ENCODE results near the gene ADGRB3.

Gene ADGRB3

DNA sequence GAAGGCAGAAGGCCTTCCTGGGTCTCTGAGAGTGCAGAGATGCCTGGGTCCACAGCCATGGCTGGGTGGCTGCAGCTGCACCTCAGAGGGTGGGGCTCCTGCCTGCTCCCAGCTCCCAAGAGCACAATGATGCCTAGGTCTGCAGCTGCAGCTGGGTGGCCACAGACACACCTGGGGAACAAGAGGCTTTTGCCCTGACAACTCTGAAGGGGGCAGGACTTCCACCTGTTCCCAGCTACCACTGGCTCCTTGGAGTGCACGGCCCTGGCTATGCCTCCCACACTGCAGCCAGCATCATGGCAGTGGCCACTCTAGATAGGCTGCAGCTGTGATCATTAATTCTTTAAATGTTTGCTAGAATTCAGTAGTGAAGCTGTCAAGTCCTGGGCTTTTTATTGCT, 511.3 kb downstream of the ADGRB3 start:
- no peak for DNase-seq

DNA sequence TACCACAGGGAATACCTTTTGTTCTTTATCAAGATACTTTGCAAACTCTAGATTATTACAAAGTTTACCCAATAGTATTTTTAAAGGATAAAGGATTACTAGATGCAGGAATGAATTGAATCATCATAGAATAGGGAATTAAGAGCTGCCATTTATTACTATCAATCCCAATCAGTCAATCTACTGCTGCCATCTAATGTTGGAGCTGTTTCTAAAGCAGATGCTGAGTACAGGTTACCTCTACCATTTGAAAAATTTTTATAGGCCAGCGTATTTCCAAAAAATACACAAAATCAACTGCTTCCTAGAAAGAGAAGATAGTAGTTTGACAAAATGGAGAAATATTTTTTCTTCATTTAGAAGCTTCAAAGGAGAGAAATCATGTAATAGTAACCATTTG, 520.4 kb downstream of the ADGRB3 start:
- no peak for DNase-seq

DNA sequence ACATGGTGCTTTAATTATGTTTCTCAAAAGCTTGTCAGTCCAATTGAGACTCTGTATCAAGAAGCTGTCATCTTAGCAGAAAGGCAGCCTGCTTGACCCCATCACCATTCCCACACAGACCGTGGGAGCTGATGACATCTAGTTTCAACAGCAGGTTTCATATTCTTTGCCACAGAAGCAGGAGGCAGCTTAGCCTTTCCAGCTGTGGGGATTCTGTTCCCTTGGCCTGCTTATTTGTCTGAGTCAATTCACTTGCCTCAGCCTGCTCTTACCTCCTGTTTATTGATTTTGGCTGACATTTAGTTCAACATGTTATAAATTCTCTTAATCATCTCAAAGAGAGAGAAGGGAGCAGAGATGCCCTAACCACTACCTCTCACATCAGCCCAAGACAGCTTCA, 527.7 kb downstream of the ADGRB3 start:
- no peak for DNase-seq

DNA sequence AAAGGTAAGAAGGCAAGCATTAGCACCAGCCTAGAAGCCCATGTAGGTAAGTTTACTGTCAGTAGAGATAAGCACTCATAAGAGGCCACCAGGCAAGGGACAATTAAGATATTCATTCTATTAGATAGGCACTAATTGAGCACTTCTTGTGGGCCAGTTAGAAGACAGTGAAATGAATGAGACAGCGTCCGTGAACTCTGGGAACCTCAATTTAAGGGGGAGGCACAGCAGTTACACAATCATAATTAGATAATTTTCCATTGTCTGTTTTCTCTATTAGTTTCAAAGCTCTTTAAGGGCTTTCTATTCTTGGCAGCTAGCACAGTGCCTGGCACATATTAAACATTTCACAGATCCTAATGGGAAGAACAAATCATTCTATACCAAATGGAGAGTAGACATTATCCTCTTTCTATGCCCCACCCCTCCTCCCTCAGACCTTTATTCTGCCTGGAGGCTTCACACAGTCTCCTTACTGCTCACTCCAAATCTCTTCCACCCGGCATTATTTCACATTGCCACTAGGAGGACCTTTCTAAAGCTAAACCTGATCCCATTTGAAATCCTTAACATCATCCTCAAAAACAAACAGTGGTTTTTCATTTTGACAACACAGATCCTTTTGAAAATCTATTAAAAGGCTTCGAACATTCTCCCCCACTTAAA, 529.6 kb downstream of the ADGRB3 start:
- DNase-seq: no peak

DNA sequence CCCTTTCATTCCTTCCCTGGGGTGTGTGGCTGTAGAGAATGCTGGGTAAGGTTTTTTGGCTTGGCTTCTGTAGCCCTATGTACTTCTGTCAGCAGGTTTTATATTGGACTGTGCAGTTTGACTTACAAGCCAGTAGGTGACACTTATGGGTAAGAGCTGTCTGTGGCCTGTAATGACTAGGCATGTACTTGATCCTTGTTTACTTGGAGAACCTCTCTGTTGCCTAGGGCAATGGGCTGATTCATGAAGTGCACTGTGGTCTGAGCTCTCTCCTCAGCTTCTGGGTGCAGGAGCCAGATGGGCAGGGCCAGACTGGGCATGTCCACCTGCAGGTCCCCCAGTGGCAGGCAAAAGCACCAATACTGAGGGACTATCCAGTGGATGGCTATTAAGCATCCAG, 544.6 kb downstream of the ADGRB3 start:
- DNase-seq: no peak

DNA sequence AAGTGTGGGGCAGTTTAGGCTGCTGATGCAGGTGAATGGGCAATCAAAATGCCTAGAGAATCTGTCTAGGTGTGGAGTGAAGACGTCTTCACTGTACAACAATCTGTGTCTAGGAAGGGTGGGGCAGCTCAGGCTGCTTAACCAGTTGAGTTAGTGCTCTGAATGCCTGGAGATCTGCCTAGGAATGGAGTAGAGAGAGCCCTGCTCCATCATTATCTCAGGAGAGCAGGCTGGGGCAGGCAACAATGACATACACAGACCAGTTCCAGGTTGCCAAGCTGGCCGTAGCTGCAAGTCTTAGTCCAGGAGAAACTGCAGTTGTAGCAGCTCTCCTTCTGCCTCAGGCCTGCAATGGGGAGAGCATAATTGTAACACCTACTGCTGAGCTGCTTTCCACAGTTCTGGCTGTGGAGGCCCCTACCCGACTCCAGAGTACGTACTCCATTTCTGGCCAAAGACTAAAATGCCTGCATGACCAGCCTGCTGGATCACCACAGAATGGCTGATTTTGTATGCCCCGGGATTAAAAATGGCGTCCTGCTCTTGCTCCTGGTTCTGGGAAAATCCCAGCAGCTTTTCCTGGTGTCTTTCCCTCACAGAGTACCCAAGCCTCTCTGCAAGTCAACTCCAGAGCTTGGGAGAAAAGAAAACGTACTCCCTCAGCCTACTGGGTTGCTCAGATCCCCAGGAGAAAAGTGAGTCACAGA, 545.4 kb downstream of the ADGRB3 start:
- no peak for DNase-seq

DNA sequence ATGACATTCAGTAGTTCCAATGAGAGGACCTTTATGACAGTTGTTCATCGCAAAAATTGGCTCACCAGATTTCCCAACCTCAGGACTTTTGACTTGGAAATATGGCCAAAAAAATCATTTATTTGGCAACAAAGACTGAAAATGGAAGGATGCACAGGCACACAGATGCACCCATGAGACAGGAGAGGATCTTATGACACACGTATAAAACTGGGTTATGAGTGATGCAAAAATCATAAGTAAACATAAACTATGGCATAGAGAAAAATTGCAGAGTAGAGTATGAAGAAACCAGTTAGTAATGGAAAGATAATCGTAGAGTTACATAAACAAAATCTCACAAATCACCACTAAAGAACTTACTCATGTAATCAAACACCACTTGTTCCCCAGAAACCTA, 546.9 kb downstream of the ADGRB3 start:
- DNase-seq: no peak

DNA sequence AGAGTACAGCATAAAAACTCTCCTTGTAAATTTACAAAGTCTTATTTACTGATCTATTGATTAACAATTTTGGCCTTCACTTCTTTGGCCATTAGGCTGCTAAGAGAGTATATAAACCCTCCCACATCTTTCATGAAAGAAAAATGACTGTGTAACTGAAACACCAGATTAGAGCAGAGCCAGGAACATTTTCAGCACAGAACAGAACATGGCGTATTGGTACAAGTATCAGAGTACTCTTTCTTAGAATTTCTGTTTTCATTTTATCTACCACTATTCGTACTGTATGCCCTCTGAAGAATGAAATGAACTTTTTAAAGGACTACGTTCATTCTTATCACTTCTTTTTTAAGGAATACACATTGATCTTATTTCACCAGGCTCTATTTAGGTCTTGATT, 550.2 kb downstream of the ADGRB3 start:
- no peak for DNase-seq

DNA sequence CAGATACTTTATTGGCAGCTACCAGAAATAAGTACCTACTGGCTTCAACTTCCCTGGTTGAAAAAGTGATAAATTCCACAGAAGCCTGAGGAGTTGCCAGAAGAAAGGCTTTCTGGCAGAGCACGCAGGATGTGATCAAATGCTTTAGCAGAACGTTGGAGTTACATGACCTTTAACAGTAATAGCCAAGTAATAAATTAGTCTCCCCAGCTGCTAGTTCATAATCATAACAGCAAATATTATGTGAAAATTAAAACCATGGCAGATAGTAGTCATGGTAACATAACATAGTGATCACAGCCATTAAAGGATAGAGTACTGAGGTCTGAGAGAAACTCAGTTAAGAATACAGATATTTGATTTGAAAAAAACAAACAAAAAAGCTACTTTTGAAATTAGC, 567.7 kb downstream of the ADGRB3 start:
- DNase-seq: no peak

DNA sequence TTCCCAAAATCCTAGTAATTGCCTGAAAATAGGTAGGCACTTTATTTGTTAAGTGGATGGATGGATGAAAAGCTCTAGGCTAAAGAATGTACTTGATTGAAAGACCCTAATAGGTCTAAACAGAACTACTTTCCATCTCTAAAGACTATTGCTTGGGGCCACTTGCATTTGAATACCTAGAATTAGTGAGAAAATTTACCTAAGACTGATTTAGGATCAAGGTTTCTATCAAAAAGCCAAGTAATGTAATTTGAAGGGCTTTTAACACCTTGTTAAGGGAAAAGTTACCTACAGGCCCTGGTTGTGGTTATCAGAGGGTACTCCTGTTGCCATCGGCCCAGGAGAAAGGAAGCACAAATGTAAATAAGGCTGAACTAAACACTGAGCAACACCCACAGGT, 581.0 kb downstream of the ADGRB3 start:
- DNase-seq: no peak

DNA sequence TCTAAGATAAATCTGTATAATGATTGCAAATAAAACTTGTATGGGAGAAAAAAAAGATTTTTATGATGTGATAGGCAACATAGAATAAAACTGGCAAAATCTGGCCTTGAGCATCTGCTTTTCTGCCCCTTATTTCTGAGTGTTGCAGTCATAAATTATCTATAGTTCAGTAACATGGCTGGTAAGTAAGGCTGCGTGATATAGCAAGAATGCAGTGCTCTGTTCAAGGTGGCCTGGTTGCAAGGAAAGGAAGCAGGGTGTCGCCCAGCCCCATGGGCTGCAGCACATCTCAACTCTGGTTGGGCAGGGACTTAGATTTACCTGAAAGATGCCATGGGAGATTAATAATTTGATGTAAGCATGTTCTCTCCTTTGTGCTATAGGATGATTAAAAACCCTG, 582.3 kb downstream of the ADGRB3 start:
- no peak for DNase-seq

DNA sequence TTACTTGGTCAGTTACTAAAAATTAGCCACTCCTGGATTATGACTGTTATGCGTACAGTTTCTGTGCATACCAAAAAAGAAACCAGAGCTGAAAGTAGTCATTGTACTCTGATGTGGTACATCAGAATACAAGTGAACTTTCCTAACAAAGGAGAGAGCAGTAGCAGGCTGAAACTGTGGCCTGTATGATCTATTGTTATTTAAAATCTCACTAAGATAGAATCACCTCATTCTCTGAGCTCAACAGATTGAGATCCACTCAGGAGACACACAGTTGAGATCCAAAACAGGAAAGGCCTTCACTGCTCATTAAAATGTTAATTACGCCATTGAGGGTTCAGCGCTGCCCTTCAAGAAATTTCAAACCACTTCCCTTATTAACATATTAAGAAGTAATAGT, 585.3 kb downstream of the ADGRB3 start:
- no peak for DNase-seq

DNA sequence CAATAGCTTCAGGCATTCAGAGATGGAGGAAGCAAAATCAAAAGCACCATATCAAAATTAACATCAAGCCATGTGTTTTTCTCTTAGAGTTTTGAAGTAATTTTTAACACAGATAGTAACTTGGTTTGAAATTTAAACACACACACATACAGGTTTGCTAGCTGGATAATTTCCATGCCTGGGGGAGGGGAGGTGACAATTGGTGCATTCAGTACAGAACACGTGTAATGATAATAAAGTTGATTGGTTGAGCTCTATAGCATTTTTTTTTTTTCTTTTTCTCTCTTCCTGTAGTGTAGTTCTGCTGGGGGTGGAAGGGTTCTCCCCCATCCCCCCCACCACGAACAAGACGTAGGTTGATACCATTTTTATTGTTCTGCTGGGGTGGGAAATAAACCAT, 596.9 kb downstream of the ADGRB3 start:
- DNase-seq: no peak

DNA sequence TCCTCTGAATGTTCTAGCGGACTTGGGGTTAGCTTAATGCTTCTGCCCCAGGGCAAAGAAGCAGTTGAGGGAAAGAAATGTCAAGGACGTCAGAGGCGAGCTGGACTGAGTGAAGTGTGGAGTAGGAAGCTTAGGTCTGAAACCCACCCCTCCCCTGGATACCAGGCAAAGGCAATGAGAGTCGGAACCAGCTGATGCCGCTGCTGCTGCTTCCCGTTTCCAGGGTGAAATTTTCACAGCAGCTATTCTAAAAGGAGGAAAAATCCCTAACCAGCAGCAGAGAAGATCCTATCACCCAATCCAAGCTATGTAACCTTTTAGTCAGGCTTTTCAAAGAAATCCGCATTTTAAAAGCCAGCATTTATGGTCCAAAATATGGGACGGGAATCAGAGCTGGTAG, 597.4 kb downstream of the ADGRB3 start:
- no peak for DNase-seq

DNA sequence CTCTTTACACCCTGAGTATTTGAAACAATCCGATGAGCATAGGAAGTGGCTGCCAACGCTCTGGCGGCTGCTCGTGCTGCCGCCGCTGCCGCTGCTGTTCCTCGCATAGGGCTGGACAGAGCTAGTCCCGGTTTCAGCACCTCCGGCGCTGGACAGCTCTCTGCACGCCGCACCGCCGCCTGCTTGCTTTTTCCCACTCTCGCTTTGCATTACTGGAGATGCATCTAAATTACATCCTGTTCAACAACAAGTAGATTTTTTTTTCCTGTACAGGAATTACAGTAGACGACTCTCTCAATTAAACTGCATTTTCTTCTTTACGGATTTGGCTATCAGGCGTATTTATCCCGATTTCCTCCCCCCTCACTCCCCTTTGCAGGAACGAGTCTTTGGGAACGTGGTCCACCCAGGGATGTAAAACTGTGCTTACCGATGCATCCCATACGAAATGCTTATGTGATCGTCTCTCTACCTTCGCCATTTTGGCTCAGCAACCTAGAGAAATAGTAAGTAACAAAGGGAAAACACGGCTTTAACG, 597.9 kb downstream of the ADGRB3 start:
- no peak for DNase-seq

DNA sequence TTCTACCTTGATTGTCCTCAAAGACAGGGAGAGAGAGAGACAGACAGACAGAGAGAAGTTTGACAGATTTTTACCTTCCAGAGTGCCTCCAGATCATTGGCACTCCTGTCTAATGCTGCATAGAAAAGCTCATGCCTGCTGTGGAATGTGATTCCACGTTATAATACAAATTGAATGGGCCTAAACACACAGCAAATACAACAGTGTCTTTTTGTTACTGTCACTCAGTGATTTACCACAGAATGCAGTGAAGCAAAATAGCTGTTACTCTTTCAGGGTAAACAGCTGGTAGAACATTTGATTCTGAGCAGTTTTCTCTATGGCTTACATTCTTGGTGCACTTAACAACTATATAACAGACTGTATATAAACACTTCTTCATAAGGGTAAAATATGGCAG, 603.0 kb downstream of the ADGRB3 start:
- no peak for DNase-seq

DNA sequence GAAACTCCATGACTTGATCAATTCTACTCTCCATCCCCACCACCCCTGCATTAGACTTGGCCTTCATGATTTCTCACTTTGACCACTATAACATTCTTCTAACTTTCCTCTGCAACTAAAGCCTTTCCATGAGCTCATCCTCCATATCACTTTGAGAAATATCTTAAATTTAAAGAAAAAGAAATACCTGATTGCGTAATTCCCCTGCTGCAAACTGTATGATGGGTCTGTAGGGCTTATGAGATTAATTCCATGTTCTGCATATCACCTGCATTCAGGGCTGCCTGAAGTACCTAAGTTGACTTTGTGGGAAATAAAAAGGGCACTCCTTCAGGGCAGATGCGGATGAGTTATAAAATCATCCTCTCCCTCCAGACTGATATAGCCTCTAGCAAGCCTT, 611.9 kb downstream of the ADGRB3 start:
- DNase-seq: no peak

DNA sequence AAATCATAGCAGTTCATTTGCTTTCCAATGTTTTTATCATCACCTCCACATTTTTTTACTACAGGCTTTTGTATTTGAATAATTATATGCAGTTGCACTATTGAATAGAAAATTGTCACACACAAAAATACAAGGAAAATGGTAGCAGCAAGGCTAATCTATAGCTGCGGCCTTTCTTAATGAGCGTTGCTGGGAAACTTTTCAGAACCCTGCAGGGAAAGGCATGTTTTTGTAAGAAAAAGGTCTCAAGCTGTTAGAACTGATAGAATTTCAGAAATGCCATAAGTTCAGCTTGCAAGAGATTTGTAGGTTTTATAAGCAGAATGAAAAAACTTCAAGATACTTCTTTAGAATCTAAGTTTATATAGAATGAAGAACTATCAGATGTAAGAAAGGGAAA, 625.9 kb downstream of the ADGRB3 start:
- no peak for DNase-seq

DNA sequence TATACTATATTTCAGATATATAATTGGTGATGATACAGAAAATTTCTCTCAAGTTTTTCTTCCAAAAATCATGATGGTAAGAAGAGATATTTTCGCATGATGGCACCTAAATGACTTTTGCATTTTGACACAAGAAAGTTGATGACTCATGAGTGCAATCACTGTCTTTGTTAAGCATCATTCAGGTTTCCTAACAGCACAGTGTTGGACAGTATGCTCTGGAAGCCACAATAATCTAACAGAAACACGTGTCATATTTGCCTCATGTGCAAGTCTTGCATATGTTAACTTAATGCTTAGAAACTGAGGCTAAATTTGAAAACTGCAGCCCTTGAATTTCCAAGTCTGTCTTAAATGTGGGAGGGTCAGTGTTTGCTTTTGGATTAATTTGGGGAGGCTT, 628.2 kb downstream of the ADGRB3 start:
- no peak for DNase-seq

DNA sequence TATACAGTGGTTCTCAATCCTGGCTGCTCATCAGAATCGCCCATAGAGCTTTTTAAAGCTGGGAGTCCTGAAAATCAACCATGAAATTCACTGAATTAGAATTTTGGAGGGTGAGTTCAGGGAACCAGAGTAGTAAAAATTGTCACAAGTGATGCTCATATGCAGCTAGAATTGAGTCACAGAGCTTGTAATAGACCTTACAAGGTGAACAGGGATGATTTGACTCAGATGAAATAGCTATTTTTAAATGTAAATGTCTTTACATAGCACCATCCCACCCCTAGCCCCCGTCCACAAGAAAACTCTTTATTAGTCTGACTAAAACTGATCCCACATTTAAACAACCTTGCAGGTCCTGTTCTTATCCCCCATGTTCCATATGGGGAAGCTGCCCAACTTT, 630.0 kb downstream of the ADGRB3 start:
- DNase-seq: no peak

DNA sequence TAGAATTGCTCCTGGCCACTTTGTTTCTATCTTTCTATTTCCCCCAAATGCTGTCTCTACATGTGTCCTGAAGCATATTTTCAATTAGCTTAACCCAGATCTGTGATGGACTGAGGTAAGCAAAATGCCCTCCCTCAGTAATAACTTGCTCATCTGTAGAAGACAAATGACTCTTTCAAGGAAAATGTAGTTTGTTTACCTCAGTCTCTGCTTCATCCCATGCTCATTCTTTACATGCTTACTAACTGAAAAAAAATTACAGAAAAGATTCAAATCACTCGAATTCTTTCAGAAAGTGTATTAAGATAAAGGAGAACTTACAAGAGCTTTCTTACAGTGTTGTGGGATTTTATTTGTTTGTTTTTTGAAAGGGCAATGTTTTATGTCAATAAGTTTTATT, 630.6 kb downstream of the ADGRB3 start:
- DNase-seq: no peak

DNA sequence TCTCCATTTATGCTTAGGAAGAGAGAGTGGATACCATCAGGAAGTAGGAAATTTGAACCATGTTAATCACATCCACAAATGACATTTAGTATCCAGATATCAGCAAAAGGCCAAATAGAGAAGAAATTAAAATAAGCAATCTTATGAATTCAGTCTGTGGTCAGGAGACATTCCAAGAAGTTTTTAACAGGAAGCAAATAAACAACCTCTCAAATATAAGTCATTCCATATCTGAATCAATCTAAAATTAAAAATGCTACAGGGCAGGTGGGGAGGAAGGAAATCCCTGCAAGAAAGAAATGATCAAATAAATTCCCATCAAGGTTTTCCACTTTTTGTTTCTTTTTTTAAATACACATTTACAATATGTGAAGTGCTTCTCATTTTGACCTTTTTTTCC, 641.1 kb downstream of the ADGRB3 start:
- DNase-seq: no peak

DNA sequence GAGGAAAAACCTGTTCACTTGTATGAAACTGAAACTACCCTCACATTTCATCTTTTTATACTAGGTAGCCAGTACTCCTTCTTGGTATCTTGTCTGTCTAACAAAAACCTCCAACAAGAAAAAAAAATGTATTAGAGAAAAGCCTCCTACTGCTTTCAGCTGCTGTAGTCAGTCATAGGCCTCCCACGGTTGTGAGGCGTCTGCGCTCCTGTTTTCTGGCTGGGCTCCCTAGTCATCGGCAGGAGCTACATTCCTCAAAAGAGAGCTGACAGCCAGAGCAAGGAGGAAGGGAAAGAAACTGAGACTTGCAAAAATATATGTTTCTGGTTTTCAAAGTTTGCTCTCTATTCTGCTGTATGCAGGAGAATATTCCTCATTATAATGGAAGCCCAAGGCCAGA, 644.7 kb downstream of the ADGRB3 start:
- no peak for DNase-seq

DNA sequence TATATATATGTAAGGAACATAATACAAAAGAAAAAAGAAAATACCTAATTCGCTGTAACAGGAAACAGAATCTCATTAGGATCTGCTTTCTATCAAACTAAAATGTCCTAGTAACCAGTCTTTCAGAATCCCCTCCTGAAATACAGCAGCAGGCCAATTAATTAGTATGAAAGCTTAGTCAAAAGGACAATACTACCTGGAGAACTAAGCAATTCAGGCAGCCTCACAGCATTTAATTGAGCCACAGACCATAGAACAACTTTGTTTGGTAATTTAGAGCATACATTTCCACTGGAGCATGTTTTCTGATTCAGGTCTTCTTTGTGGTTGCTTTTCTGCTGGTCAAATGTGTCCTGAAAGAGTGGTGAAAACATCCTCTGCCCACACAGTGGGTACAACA, 645.8 kb downstream of the ADGRB3 start:
- DNase-seq: no peak

DNA sequence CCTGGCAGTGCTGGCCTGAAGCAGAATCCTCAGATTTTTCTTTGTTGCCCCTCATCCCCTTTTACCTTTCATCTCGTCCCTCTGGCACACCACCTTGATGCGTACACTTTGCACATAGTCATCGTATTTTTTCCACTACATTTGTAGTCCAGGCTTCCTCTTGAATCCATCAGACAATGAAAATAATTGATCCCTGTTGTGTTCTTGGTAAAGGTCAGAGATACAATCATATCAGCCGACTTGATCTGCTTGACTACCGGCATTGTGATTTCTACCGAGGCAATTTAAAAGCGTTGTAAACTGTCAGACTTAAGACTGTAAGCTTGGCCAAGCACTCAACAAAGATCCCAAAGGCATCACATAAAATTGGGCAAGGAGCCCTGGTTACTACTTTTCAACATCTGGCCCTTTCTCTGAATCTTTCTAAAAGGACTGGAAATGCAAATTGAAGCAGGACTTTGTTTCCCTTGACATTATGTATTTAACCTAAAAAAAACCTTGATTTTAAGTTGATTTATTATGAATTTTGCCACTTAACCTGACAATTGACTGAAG, 649.2 kb downstream of the ADGRB3 start:
- DNase-seq: no peak
